ENCODE measurements around the gene COL13A1.

DNA sequence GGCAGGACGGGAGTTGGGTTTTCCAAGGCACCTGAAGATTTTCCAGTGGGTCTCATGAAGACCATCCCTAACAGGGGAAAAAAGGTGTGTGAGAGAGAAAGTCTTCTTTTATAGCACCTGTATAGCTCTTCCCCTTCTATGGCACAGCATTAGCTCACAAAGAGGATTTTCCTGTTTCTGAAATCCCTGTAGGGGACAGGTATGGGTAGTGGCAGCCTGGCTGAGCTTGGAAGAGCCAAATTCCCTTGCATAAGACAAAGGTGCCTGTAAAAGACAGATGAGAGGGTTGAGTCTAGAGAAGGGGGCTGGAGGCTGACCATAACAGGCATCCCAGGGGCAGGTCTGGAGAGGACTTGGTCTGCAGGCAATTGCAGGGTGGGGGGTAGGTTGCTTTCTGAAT is 63.7 kb downstream of the COL13A1 start:
- TF ChIP-seq POLR2A (IDR thresholded peaks at IDR 0.05; ENCODE audit: low read depth, low read length): no peak
- TF ChIP-seq SPI1 (IDR thresholded peaks at IDR 0.05; ENCODE audit: low read depth, low read length): no peak
- TF ChIP-seq POLR2AphosphoS5 (IDR thresholded peaks at IDR 0.05; ENCODE audit: low read depth, low read length): no peak
